Mesothelial cell of epicardium (in vitro differentiated cells): ENCODE data around the gene MAP3K9. TPM values are rescaled to one million over a fixed set of nuclear protein-coding genes. Genes with fewer than 3 reads are reported as not detected.
A peak's percentile ranks its signal among the peaks of the same experiment; 100 is the strongest.

Experiments
- DNase-seq, 2 experiments: peaks; one replicate each; pipeline ENCODE4 v3.0.0; 2021; ENCODE audit warnings: low spot score in 2 of 2; ENCODE audit not compliant: unreplicated experiment in 2 of 2
- H3K27ac Mint-ChIP-seq: 2 replicates; pipeline ENCODE4 v1.8.0; 2021; ENCODE audit warnings: mixed read lengths
- H3K27me3 Mint-ChIP-seq: 2 replicates; pipeline ENCODE4 v1.8.0; 2021; ENCODE audit warnings: low read depth, mixed read lengths
- H3K36me3 Mint-ChIP-seq: 2 replicates; pipeline ENCODE4 v1.8.0; 2021; ENCODE audit warnings: mixed read lengths
- H3K4me1 Mint-ChIP-seq: 2 replicates; pipeline ENCODE4 v1.8.0; 2021; ENCODE audit warnings: mixed read lengths
- H3K4me3 Mint-ChIP-seq: 2 replicates; pipeline ENCODE4 v1.8.0; 2021; ENCODE audit warnings: mild to moderate bottlenecking, moderate library complexity, mixed read lengths
- H3K9me3 Mint-ChIP-seq: 2 replicates; pipeline ENCODE4 v1.8.0; 2021; ENCODE audit warnings: mixed read lengths
- total RNA-seq: library from RNA; stranded (reverse); gene quantifications from 3 replicates; pipeline ENCODE4 v1.2.1, GENCODE V29; 2021
- TF ChIP-seq, protein P1 (sequence below): fragments of 200-600 bp; sonication (generic); IDR thresholded peaks from one replicate; pipeline ENCODE4 v1.5.0; 2021; ENCODE audit warnings: antibody characterized with exemption; ENCODE audit not compliant: unreplicated experiment

MAP3K9 gene
- total RNA-seq, 1 donor from 2014 or later: 9.5 TPM

DNA sequence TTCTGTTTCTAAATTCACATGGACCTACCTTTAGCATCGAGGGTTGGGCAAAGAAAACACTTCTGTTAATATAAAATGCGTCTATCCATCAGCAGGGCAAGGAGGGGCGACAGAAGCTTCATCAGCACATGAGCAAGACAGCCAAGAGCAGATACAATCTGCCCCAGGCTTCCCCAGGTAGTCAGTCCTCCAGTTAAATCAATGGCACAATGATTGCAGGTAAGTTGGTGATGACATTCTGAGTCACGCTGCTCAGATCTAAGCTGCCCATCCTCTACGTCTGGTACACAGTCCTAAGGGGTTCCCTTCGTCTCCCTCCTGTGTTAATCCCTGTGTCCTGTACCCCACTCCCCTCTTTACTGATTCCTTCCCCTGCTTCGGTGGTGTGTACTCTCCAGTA lies 38.8 kb downstream of the MAP3K9 start:
- Mint-ChIP-seq H3K27me3 (no peaks in the 10 kb centered on the region), H3K27ac (no peak overlapping the region), H3K4me1 (no peaks in the 10 kb centered on the region), H3K36me3 (peaks cover 2% of the 10 kb centered on the region), H3K4me3 (no peak overlapping the region), H3K9me3 (no peaks in the 10 kb centered on the region)
- TF ChIP-seq, protein P1, sequence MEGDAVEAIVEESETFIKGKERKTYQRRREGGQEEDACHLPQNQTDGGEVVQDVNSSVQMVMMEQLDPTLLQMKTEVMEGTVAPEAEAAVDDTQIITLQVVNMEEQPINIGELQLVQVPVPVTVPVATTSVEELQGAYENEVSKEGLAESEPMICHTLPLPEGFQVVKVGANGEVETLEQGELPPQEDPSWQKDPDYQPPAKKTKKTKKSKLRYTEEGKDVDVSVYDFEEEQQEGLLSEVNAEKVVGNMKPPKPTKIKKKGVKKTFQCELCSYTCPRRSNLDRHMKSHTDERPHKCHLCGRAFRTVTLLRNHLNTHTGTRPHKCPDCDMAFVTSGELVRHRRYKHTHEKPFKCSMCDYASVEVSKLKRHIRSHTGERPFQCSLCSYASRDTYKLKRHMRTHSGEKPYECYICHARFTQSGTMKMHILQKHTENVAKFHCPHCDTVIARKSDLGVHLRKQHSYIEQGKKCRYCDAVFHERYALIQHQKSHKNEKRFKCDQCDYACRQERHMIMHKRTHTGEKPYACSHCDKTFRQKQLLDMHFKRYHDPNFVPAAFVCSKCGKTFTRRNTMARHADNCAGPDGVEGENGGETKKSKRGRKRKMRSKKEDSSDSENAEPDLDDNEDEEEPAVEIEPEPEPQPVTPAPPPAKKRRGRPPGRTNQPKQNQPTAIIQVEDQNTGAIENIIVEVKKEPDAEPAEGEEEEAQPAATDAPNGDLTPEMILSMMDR: no peak
- no peak for DNase-seq

DNA sequence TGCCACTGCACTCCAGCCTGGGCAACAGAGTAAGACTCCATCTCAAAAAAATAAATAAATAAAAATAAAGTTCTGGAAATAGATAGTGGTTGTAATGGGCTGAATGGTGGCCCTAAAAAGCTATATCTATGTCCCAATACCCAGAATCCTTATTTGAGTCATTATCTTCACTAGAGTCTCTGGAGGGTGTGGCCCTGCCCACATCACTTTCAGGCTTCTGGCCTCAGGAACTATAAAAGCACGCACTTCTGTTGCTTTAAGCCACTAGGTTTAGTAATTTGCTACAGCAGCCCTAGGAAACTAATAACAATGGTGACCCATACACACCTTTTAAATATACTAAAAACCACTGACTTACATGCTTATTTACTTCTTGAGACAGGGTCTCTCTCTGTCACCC lies 49.9 kb downstream of the MAP3K9 start:
- DNase-seq: no peak
- Mint-ChIP-seq H3K4me3 (no peak overlapping the region), H3K9me3 (peaks cover 7% of the 10 kb centered on the region), H3K27me3 (no peaks in the 10 kb centered on the region), H3K4me1 (peaks cover 8% of the 10 kb centered on the region), H3K36me3 (peaks cover 6% of the 10 kb centered on the region), H3K27ac (no peak overlapping the region)
- TF ChIP-seq, protein P1: no peak

DNA sequence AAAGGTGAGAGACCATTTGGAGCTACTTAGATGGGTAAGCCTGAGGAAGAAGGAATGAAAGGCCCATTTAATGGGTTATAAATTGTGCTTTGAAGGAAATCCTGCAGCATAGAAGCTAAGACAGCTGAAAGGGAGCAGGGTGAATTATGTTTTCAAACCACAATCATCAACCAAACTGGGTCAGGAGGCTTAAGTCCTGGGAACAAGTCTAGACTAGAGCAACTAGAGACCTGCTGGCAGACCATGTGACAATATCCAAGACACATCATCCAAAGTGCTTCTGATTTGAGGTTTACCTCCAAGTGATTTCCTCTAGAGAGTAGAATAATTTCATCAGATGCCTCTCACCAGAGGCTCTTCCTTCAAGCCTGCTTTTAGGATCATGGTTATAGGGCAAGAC lies 53.7 kb downstream of the MAP3K9 start:
- no peak overlapping the region for H3K27ac Mint-ChIP-seq
- H3K4me3 Mint-ChIP-seq: no peak overlapping the region
- peaks cover 15% of the 10 kb centered on the region for H3K36me3 Mint-ChIP-seq
- TF ChIP-seq, protein P1: no peak
- H3K4me1 Mint-ChIP-seq: peaks cover 8% of the 10 kb centered on the region
- DNase-seq: no peak
- no peaks in the 10 kb centered on the region for H3K27me3 Mint-ChIP-seq
- peaks cover 4% of the 10 kb centered on the region for H3K9me3 Mint-ChIP-seq

DNA sequence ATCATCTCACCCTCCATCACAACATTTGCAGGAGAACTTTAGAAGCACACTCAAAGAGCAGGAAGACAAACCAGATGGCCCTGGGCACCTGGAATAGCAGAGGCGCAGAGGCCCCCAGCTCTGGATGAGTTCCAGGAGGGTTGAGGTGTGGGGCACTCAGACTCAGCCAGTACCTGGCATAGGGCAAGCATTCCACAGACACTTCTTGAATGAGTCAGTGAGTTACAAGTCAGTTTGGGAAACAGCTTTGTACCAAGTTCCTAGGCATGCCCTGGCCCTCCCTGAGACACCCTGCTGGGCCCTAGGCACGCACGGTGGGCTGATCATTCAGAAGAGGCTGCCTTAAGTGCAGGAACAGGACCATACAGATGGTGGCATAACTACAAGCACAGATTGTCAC lies 54.3 kb downstream of the MAP3K9 start:
- TF ChIP-seq, protein P1: no peak
- H3K4me1 Mint-ChIP-seq: peaks cover 8% of the 10 kb centered on the region
- DNase-seq: no peak
- peaks cover 15% of the 10 kb centered on the region for H3K36me3 Mint-ChIP-seq
- no peak overlapping the region for H3K4me3 Mint-ChIP-seq
- no peaks in the 10 kb centered on the region for H3K27me3 Mint-ChIP-seq
- H3K27ac Mint-ChIP-seq: peak overlapping the region; percentile 30
- H3K9me3 Mint-ChIP-seq: peaks cover 4% of the 10 kb centered on the region

DNA sequence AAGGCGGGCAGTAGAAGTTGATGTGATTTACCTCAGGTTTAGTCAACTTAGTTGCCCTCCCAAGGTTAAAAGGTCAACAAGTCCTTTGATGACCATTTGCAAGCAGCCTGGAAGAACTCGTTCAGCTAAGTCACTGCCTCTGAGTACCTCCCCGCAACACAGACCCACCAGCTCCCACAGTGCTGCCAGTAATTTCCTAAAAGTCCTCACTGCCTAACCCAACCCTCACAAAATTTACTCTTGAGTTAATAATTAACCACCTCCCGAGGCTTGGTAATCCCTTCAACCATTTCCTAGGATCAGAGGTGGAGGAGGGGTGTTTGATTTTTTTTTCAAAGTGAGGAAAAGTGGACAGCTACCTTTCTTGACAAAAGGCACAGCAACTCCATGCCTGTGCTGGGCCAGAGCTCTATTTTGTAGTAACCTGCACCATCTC lies 55.8 kb downstream of the MAP3K9 start:
- no peaks in the 10 kb centered on the region for H3K27me3 Mint-ChIP-seq
- H3K36me3 Mint-ChIP-seq: peaks cover 18% of the 10 kb centered on the region
- no peak overlapping the region for H3K4me3 Mint-ChIP-seq

More for the DNA sequence above, 55.8 kb downstream of the MAP3K9 start:
- no peak for DNase-seq
- peaks cover 8% of the 10 kb centered on the region for H3K4me1 Mint-ChIP-seq
- no peaks in the 10 kb centered on the region for H3K9me3 Mint-ChIP-seq
- TF ChIP-seq, protein P1: no peak
- no peak overlapping the region for H3K27ac Mint-ChIP-seq
